Loucy (cell line): ENCODE results near the gene CC2D1A.

Experiments
- CTCF ChIP-seq: fragments of 200-600 bp; sonication (generic); conservative IDR thresholded peaks from 2 replicates; pipeline ENCODE4 v1.5.1; 2014; ENCODE audit warnings: mild to moderate bottlenecking, antibody characterized with exemption, low read length
- EZH2phosphoT487 ChIP-seq: fragments of 200-600 bp; IDR thresholded peaks from 2 replicates; pipeline ENCODE4 v1.6.1; 2018; ENCODE audit warnings: antibody characterized with exemption, mild to moderate bottlenecking, moderate library complexity, borderline replicate concordance

GRCh38 chr19:13964776-13965175 lies 58.8 kb downstream of the CC2D1A start:
- TF ChIP-seq CTCF = no peak
- no peak for TF ChIP-seq EZH2phosphoT487
